Small intestine (tissue), 7 donors: ENCODE measurements around the gene COL13A1. TPM values are rescaled to one million over a fixed set of nuclear protein-coding genes. Genes with fewer than 3 reads are reported as not detected.

Source experiments
- DNase-seq, 2 donors: peaks; one replicate each; pipeline versions ENCODE4 v3.0.0 to v3.0.0-alpha.2; 2013
- FAIRE-seq: peaks from 2 replicates; lab custom pipeline; 2012; peaks lifted over from hg19 to GRCh38; lab: Jason Lieb, UNC
- H3K27ac ChIP-seq, 3 donors: one replicate each; pipeline ENCODE4 v1.5.1; 2013; ENCODE audit warnings: low read length in 2 of 3, mild to moderate bottlenecking in 2 of 3, control low read depth in 1 of 3, inconsistent platforms in 1 of 3, low read depth in 1 of 3, moderate library complexity in 1 of 3
- H3K27me3 ChIP-seq, 3 donors: one replicate each; pipeline ENCODE4 v1.6.1; 2013; ENCODE audit warnings: low read length in 3 of 3, inconsistent platforms in 1 of 3; ENCODE audit not compliant: control insufficient read depth in 3 of 3, insufficient read depth in 3 of 3
- H3K36me3 ChIP-seq, 3 donors: one replicate each; pipeline ENCODE4 v1.6.1; 2013; ENCODE audit warnings: low read length in 3 of 3, inconsistent platforms in 1 of 3, low read depth in 1 of 3, mild to moderate bottlenecking in 1 of 3, moderate library complexity in 1 of 3; ENCODE audit not compliant: control insufficient read depth in 3 of 3, insufficient read depth in 2 of 3
- H3K4me1 ChIP-seq, 3 donors: one replicate each; pipeline ENCODE4 v1.6.1; 2013; ENCODE audit warnings: low read length in 2 of 3, inconsistent platforms in 1 of 3, low read depth in 1 of 3, mild to moderate bottlenecking in 1 of 3, moderate library complexity in 1 of 3; ENCODE audit not compliant: control insufficient read depth in 3 of 3, insufficient read depth in 2 of 3
- H3K4me3 ChIP-seq, 3 donors: one replicate each; pipeline ENCODE4 v1.5.1; 2013; ENCODE audit warnings: low read length in 3 of 3, control low read depth in 1 of 3, inconsistent platforms in 1 of 3, low read depth in 1 of 3, mild to moderate bottlenecking in 1 of 3, moderate library complexity in 1 of 3
- H3K9me3 ChIP-seq, 2 donors: one replicate each; pipeline ENCODE4 v1.6.1; 2013; ENCODE audit warnings: low read depth in 1 of 2, low read length in 1 of 2; ENCODE audit not compliant: control insufficient read depth in 2 of 2, insufficient read depth in 1 of 2
- WGBS, 3 donors: extraction: QIAGEN DNeasy Blood & Tissue Kit; methylation state at CpG; one replicate each; pipeline ENCODE4 v1.1.7; 2013; 5-methylcytosine and 5-hydroxymethylcytosine counted together
- polyA plus RNA-seq, 4 donors: library from polyadenylated mRNA; stranded (reverse) in 3 of 4; unstranded in 1 of 4; fragments of 200-250 nt in 3 of 4; fragments of 120-200 nt in 1 of 4; gene quantifications; one replicate each; pipeline versions ENCODE4 v1.2.1 to v1.2.3, GENCODE V29; 2013
- donor health status: healthy with polysubstance abuse.
- donor health status: control.
- donor health status: control.
- donor health status: Bipolar disorder and iron deficiency.
- donor health status: healthy.

Gene COL13A1
- polyA plus RNA-seq, 4 donors = 0.45 to 6.6 (median 0.60) TPM

DNA sequence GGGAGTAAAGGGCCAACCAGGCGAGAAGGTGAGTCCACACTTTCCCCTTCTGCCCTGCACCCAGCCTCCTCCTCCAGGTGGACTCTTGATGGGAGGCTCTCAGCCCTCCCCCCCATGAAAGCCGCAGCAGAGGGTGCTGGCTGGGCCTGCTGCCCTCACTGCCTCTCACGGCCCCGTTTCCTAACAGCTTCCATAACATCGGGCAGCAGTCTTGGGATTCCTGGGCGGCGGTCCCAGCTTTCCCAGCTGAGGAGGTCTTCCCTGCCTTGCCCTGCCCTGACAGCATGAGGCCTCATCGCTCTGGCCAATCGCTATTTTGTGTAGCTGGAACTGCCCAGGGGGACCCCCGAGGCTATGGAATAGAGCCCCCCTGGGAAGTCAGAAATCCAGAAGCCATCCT, 76.3 kb downstream of the COL13A1 start:
- DNase-seq = no peak
- peaks cover 0 to 6% (median 0%) of the 10 kb centered on the region in 3 donors for H3K4me1 ChIP-seq
- WGBS, 3 donors = 67 to 86% (median 76%) methylated on average over 10 of the region's 10 CpGs
- H3K9me3 ChIP-seq = no peaks in the 10 kb centered on the region
- H3K27me3 ChIP-seq = no peaks in the 10 kb centered on the region
- no peaks in the 10 kb centered on the region for H3K36me3 ChIP-seq
- H3K4me3 ChIP-seq = no peak overlapping the region
- FAIRE-seq = no peak
- peak overlapping the region in 1 of 3 donors; percentile 17 for H3K27ac ChIP-seq

GRCh38 chr10:69878951-69879350, 77.2 kb downstream of the COL13A1 start:
- no peak for FAIRE-seq

DNA sequence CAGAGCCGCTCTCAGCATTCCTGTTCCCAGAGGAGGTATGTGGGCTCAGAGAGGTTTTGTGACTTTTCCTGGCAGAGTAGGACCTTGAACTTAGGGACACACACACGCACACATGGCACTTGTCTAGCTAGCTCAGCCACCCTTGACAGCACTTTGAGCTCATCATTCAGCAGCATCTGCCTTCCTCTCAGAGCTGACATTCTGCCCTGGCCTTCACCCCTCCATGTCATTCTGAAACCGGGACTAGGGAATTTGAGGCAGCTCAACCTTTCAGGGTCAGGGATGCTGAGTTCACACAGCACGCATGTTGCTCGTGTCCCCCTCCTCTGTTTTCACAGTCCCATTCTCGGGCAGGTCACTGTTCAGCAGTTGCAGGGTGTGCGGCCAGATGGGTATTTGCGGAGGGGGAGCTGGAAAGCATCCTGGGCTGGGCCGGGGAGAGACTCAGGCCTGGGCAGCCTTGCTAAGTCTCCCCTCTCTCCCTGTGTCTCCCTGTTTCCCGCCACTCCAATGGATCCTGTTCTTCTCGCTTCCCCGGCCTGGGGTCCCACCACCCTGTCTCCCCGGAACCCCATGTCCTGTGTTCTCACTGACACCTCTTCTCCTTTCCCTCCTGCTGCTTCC, 78.0 kb downstream of the COL13A1 start:
- peaks cover 0 to 18% (median 0%) of the 10 kb centered on the region in 3 donors for H3K4me1 ChIP-seq
- DNase-seq = no peak
- no peak overlapping the region for H3K4me3 ChIP-seq
- 79 to 86% (median 86%) methylated on average over 13 of the region's 13 CpGs for WGBS, 3 donors
- no peak for FAIRE-seq
- H3K27ac ChIP-seq = no peak overlapping the region
- no peaks in the 10 kb centered on the region for H3K27me3 ChIP-seq
- no peaks in the 10 kb centered on the region for H3K36me3 ChIP-seq
- H3K9me3 ChIP-seq = no peaks in the 10 kb centered on the region

More at GRCh38 chr10:69878951-69879350, 77.2 kb downstream of the COL13A1 start:
- Histone ChIP-seq H3K27ac (no peak overlapping the region), H3K9me3 (no peaks in the 10 kb centered on the region), H3K4me1 (peaks cover 0 to 13% (median 0%) of the 10 kb centered on the region in 3 donors), H3K36me3 (no peaks in the 10 kb centered on the region), H3K4me3 (no peak overlapping the region), H3K27me3 (no peaks in the 10 kb centered on the region)
- DNase-seq = no peak
- WGBS, 3 donors = 66 to 90% (median 86%) methylated on average over 3 of the region's 3 CpGs

GRCh38 chr10:69880301-69881081, 78.8 kb downstream of the COL13A1 start:
- Histone ChIP-seq H3K36me3 (no peaks in the 10 kb centered on the region), H3K9me3 (no peaks in the 10 kb centered on the region), H3K27me3 (no peaks in the 10 kb centered on the region), H3K27ac (no peak overlapping the region), H3K4me3 (no peak overlapping the region), H3K4me1 (peaks cover 0 to 18% (median 0%) of the 10 kb centered on the region in 3 donors)
- DNase-seq (no peak), FAIRE-seq (no peak)
- WGBS, 3 donors = 51 to 73% (median 64%) methylated on average over 27 of the region's 27 CpGs

GRCh38 chr10:69881202-69881601, 79.5 kb downstream of the COL13A1 start:
- DNase-seq = no peak
- no peak overlapping the region for H3K4me3 ChIP-seq
- H3K36me3 ChIP-seq = no peaks in the 10 kb centered on the region
- FAIRE-seq = no peak
- no peak overlapping the region for H3K27ac ChIP-seq
- peaks cover 0 to 18% (median 0%) of the 10 kb centered on the region in 3 donors for H3K4me1 ChIP-seq
- WGBS, 3 donors = 81 to 86% (median 83%) methylated on average over 12 of the region's 12 CpGs
- no peaks in the 10 kb centered on the region for H3K27me3 ChIP-seq
- H3K9me3 ChIP-seq = no peaks in the 10 kb centered on the region

- Histone ChIP-seq H3K27me3 (no peaks in the 10 kb centered on the region), H3K27ac (no peak overlapping the region), H3K4me3 (no peak overlapping the region), H3K9me3 (no peaks in the 10 kb centered on the region), H3K4me1 (peaks cover 0 to 27% (median 0%) of the 10 kb centered on the region in 3 donors), H3K36me3 (peaks cover 0 to 3% (median 0%) of the 10 kb centered on the region in 3 donors)
- peak; percentile 71 to 86 for DNase-seq
- FAIRE-seq = no peak
- WGBS, 3 donors = 42 to 68% (median 52%) methylated on average over 5 of the region's 5 CpGs
Observed at GRCh38 chr10:69883310-69884023, 81.8 kb downstream of the COL13A1 start.

GRCh38 chr10:69884024-69884367, 82.3 kb downstream of the COL13A1 start:
- DNase-seq (no peak), FAIRE-seq (no peak)
- Histone ChIP-seq H3K27me3 (no peaks in the 10 kb centered on the region), H3K4me3 (no peak overlapping the region), H3K36me3 (peaks cover 0 to 3% (median 0%) of the 10 kb centered on the region in 3 donors), H3K4me1 (peaks cover 0 to 32% (median 3%) of the 10 kb centered on the region in 3 donors), H3K9me3 (no peaks in the 10 kb centered on the region), H3K27ac (peak overlapping the region in 1 of 3 donors; percentile 1)
- WGBS, 3 donors = 55 to 64% (median 60%) methylated on average over 3 of the region's 3 CpGs

- DNase-seq = no peak
- peaks cover under 1 to 39% (median 3%) of the 10 kb centered on the region in 3 donors for H3K4me1 ChIP-seq
- 80 to 82% (median 82%) methylated on average over 5 of the region's 5 CpGs for WGBS, 3 donors
- no peak overlapping the region for H3K4me3 ChIP-seq
- no peaks in the 10 kb centered on the region for H3K9me3 ChIP-seq
- no peak overlapping the region for H3K27ac ChIP-seq
- no peaks in the 10 kb centered on the region for H3K27me3 ChIP-seq
- no peak for FAIRE-seq
- H3K36me3 ChIP-seq = peaks cover 0 to 4% (median 0%) of the 10 kb centered on the region in 3 donors
Observed at GRCh38 chr10:69884686-69885085, 83.0 kb downstream of the COL13A1 start.
